ENCODE results near the gene ADGRE1. TPM values are rescaled to one million over a fixed set of nuclear protein-coding genes. Genes with fewer than 3 reads are reported as not detected.

Gene ADGRE1
- total RNA-seq, 1 donor from 2014 or later: not detected

DNA sequence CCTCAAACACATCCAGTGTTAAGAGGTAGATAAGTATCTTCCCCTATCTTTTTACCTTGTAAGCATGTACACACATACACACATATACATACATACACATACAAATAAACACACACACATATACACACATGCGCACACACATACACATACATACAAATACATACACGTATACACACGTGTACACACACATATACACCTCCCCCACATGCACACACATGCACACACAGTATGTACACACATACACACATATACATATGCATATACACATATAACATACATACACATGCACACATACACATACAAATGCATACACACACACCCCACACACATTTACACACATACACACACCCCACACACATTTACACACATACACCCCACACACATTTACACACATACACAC, 24.1 kb downstream of the ADGRE1 start:
- Mint-ChIP-seq H3K36me3 (ENCODE audit: low read depth, unreplicated experiment) (peaks cover 8% of the 10 kb centered on the region), H3K9me3 (ENCODE audit: unreplicated experiment) (peaks cover 32% of the 10 kb centered on the region)

DNA sequence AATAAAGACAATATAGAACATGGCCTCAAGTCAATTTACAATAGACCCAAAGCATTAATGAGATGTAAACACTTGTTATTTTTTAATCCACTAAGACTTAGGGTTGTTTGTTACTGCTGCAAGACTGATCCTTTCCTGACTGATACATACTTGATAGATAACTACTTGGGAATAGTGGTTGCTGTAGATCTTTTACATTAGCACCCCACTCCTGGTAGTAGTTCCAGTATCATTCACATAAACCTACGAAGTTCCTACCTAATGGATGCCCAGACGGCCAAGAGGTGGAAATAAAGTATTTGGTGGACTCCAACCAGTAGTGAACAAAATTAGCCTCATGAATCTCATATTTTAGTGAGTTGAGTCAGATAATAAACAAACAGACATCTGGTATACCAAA, 26.9 kb downstream of the ADGRE1 start:
- H3K4me1 Mint-ChIP-seq (ENCODE audit: unreplicated experiment): no peaks in the 10 kb centered on the region
- peaks cover 35% of the 10 kb centered on the region for H3K9me3 Mint-ChIP-seq (ENCODE audit: unreplicated experiment)
- no peak overlapping the region for H3K27ac Mint-ChIP-seq (ENCODE audit: unreplicated experiment)
- H3K27me3 Mint-ChIP-seq (ENCODE audit: unreplicated experiment): peaks cover 6% of the 10 kb centered on the region
- no peak for DNase-seq (ENCODE audit: low spot score)
- H3K36me3 Mint-ChIP-seq (ENCODE audit: low read depth, unreplicated experiment): peaks cover 13% of the 10 kb centered on the region
- H3K4me3 Mint-ChIP-seq (ENCODE audit: unreplicated experiment): no peak overlapping the region
- TF ChIP-seq, protein P1, sequence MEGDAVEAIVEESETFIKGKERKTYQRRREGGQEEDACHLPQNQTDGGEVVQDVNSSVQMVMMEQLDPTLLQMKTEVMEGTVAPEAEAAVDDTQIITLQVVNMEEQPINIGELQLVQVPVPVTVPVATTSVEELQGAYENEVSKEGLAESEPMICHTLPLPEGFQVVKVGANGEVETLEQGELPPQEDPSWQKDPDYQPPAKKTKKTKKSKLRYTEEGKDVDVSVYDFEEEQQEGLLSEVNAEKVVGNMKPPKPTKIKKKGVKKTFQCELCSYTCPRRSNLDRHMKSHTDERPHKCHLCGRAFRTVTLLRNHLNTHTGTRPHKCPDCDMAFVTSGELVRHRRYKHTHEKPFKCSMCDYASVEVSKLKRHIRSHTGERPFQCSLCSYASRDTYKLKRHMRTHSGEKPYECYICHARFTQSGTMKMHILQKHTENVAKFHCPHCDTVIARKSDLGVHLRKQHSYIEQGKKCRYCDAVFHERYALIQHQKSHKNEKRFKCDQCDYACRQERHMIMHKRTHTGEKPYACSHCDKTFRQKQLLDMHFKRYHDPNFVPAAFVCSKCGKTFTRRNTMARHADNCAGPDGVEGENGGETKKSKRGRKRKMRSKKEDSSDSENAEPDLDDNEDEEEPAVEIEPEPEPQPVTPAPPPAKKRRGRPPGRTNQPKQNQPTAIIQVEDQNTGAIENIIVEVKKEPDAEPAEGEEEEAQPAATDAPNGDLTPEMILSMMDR (IDR thresholded peaks at IDR 0.05; ENCODE audit: unreplicated experiment): no peak

More for the DNA sequence above, 24.1 kb downstream of the ADGRE1 start:
- DNase-seq (ENCODE audit: low spot score): no peak
- no peaks in the 10 kb centered on the region for H3K4me1 Mint-ChIP-seq (ENCODE audit: unreplicated experiment)
- TF ChIP-seq, protein P1 (IDR thresholded peaks at IDR 0.05; ENCODE audit: unreplicated experiment): no peak
- no peak overlapping the region for H3K27ac Mint-ChIP-seq (ENCODE audit: unreplicated experiment)
- no peak overlapping the region for H3K4me3 Mint-ChIP-seq (ENCODE audit: unreplicated experiment)
- H3K27me3 Mint-ChIP-seq (ENCODE audit: unreplicated experiment): peaks cover 4% of the 10 kb centered on the region

DNA sequence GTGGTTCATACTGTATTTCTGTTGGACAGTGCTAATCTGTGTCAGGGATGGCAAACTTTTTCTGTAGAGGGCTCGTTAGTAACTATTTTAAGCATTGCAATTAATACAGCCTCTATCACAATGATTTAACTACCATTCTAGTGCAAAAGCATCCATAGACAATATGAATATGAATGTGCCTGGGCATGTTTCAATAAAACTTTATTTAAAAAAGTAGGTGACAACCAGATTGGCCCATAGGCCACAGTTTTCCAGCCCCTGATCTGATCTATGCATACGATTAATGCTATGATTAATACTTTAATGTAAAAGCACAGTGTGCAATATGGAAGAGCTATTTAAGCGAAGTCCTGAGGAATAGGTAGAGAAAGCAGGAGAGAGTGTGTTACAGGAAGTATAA, 29.6 kb downstream of the ADGRE1 start:
- Mint-ChIP-seq H3K27ac (ENCODE audit: unreplicated experiment) (no peak overlapping the region), H3K4me3 (ENCODE audit: unreplicated experiment) (no peak overlapping the region), H3K36me3 (ENCODE audit: low read depth, unreplicated experiment) (peaks cover 12% of the 10 kb centered on the region), H3K9me3 (ENCODE audit: unreplicated experiment) (peaks cover 40% of the 10 kb centered on the region), H3K4me1 (ENCODE audit: unreplicated experiment) (no peaks in the 10 kb centered on the region), H3K27me3 (ENCODE audit: unreplicated experiment) (peaks cover 6% of the 10 kb centered on the region)
- no peak for DNase-seq (ENCODE audit: low spot score)
- TF ChIP-seq, protein P1 (IDR thresholded peaks at IDR 0.05; ENCODE audit: unreplicated experiment): no peak

DNA sequence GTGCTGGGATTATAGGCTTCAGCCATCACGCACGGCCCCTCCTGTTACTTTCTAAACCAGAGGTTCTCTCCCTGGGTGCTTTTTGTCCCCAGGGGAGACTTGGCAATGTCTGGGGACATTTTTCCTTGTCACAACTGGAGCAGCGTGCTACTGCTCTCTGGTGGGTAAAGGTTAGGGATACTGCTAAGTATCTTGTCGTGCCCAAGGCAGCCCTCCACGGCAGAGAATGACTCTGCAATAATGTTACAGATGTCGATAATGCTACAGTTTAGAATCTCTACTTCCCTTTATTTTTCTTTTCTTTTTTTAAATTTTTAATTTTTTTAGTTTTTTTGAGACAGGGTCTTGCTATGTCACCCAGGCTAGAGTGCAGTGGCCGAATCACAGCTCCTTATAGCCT, 38.0 kb downstream of the ADGRE1 start:
- peaks cover 22% of the 10 kb centered on the region for H3K36me3 Mint-ChIP-seq (ENCODE audit: low read depth, unreplicated experiment)
- no peak for DNase-seq (ENCODE audit: low spot score)
- H3K4me3 Mint-ChIP-seq (ENCODE audit: unreplicated experiment): no peak overlapping the region
- TF ChIP-seq, protein P1 (IDR thresholded peaks at IDR 0.05; ENCODE audit: unreplicated experiment): no peak
- peaks cover 4% of the 10 kb centered on the region for H3K27me3 Mint-ChIP-seq (ENCODE audit: unreplicated experiment)
- no peak overlapping the region for H3K27ac Mint-ChIP-seq (ENCODE audit: unreplicated experiment)
- H3K4me1 Mint-ChIP-seq (ENCODE audit: unreplicated experiment): no peaks in the 10 kb centered on the region
- H3K9me3 Mint-ChIP-seq (ENCODE audit: unreplicated experiment): peaks cover 45% of the 10 kb centered on the region

DNA sequence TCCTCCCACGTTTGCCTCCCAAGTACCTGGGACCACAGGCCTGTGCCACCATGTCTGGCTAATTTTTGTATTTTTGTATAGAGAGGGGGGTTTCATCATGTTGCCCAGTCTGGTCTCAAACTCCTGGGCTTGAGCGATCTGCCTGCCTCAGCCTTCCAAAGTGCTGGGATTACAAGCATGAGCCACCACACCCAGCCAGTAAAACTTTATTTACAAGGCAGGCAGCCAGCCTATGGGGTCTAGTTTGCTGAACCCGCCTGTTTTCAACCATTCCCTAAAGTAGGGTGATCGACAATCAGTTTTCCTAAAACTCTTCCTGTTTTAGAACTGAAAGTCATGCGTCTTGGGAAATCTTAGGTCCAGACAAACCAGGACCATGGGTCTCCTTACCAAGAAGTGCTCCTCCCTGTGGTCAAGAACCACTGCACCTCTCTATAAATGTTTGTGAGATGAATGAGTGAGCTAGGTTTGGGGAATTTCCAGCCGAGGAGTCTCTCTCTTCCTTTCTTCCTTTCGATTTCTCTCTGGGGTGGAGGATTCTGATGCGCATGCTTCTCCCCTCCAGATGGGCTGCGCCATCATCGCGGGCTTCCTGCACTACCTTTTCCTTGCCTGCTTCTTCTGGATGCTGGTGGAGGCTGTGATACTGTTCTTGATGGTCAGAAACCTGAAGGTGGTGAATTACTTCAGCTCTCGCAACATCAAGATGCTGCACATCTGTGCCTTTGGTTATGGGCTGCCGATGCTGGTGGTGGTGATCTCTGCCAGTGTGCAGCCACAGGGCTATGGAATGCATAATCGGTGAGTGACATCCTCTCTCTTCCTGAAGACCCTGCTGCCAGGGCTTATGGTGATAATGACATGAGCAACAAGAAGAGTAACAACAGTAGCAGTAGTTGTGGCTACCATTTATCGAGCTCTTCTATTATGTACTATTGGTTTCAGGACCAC, 38.7 kb downstream of the ADGRE1 start:
- H3K9me3 Mint-ChIP-seq (ENCODE audit: unreplicated experiment): peaks cover 44% of the 10 kb centered on the region
- H3K4me1 Mint-ChIP-seq (ENCODE audit: unreplicated experiment): no peaks in the 10 kb centered on the region
- DNase-seq (ENCODE audit: low spot score): no peak
- H3K27me3 Mint-ChIP-seq (ENCODE audit: unreplicated experiment): peaks cover 4% of the 10 kb centered on the region
- H3K27ac Mint-ChIP-seq (ENCODE audit: unreplicated experiment): no peak overlapping the region
- TF ChIP-seq, protein P1 (IDR thresholded peaks at IDR 0.05; ENCODE audit: unreplicated experiment): no peak
- H3K4me3 Mint-ChIP-seq (ENCODE audit: unreplicated experiment): no peak overlapping the region
- H3K36me3 Mint-ChIP-seq (ENCODE audit: low read depth, unreplicated experiment): peaks cover 25% of the 10 kb centered on the region
